Colon (tissue), 2 donors: ENCODE results near the gene TXNL4A.
"Not testable (repeated sequence)": the region's sequence is repeated elsewhere in the genome, so short reads cannot be mapped to it uniquely, and the experiment has no call there.

Experiments
- FAIRE-seq: peaks from 2 replicates; lab custom pipeline; 2012; peaks lifted over from hg19 to GRCh38; lab: Jason Lieb, UNC
- donor health status: control.
- donor health status: control.

The TXNL4A gene, protein sequence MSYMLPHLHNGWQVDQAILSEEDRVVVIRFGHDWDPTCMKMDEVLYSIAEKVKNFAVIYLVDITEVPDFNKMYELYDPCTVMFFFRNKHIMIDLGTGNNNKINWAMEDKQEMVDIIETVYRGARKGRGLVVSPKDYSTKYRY

DNA sequence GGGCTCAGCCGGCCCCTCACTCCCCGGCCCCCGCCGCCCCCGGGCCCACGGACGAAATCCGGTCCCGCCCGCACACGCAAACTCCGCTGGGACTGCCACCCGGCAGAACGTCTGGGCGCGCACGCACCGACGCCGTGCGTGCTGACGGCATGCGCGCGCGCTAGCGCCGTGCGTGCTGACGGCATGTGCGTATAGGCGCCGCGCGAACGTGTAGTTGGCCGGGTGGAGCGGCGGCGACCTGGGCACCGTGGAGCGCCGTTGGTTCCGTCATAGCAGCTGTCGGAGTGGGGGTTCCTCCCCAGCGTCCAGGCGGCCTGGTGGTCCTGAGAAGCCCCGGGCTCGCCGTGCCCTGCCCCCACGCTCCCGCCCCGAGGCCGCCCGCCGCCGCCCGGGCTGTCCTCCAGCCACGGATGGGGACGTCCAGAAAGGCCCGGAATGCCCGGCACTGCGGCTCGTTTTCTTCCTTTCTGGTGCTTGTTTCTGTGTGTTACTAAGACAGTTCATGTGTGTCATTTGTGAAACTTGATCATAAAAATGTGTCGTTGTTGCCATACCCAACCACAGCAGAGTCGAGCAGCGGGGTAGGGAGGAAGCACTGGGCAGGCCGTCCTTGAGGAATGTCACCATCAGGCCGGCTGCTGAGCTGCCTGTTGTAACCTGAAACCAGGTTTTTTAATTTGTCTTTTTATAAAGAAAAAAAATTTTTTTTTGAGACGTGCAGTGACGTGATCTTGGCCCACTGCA is at the start of gene TXNL4A:
Gene TXNL4A (minus strand): TSS at position 113 of the 744 bp plus-strand sequence. CDS start 171 bp downstream, outside the sequence.
- no peak for FAIRE-seq

DNA sequence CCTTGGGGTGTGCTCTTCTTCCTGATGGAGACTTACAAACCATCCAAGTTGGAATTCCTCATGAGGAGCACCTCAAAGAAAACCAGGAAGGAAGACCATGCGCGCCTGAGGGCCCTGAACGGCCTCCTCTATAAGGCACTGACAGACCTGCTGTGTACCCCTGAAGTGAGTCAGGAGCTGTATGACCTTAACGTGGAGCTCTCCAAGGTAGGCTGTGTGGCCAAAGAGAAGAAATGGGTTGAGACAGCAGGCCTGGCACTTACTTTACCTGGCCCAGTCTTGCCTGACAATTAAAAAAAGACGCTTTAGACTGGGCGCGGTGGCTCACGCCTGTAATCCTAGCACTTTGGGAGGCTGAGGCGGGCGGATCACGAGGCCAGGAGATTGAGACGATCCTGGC is 48.9 kb upstream of the TXNL4A start:
- no peak for FAIRE-seq

DNA sequence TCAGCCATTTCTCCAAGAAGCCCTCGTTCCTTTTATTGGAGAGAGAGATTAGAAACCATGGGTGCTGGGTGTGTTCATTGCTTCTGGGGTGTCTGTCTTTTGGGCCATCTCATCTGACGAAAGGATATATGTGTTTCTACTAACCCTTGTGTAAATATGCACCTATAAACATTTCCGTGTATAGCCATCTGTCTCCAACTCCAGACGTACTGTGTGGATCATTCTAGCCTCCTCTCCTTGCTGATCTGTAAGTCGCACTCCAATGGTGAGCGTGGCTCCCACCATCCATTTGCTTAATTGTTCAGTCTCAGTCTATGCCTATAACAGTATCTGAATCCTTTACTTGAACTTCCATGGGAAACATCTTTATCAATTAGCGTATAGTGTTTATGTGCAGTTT is 47.6 kb upstream of the TXNL4A start:
- no peak for FAIRE-seq

DNA sequence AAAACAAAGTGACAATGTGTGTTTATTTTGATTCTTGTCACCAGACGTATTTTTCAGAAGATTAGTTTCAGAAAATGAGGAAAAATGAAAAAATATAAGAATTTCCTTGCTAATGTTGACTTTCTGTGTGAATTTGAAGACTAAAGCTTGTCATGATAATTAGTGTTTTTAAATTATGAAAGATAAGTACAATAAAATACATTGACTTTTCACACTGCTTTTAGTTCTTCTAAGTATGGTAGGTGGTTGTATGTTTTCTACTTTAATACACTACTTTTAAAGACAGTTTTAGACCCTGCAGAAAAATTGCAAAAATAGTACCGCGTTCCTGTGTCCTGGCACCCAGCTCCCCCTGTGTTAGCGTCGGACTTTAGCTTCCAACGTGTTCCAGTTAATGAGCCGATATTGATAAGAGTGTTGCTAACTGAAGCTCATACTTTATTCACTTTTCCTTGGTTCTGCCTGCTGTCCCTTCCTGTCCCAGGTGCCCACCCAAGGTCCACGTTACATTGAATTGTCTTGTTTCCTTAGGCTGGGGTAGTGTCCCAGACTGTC is 46.6 kb upstream of the TXNL4A start:
- FAIRE-seq: no peak

DNA sequence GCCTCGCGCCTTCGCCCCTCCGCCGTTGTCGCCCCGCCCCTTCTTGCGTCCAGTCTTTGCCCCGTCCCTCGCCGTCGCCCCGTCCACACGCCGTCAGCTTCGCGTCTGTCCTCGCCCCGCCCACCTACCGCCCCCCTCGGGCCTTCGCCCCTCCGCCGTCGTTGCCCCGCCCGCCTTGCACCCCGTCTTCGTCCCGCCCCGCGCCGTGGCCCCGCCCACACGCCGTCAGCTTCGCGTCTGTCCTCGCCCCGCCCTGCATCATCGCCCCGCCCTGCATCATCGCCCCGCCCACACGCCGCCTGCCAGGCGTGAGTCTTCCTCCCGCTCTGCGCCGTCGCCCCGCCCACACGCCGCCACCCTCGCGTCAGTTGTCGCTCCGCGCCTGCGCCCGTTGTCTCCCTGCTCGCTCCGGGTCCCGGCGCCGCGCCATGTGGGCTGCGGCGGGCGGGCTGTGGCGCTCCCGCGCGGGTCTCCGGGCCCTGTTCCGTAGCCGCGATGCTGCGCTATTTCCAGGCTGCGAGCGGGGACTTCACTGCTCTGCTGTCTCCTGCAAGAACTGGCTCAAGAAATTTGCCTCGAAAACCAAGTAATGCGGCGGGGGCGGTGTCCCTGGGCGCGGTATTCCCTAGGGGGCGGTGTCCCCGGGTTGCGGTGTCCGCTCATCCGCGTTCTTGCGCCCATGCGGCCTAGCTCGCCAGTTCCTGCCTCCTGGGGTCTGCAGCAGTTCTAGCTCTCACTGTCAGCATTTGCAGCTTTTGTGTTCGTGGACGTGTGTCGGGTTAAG is 45.9 kb upstream of the TXNL4A start, which contains the start of gene RBFA:
Gene RBFA (plus strand): TSS at position 367 of the 784 bp plus-strand sequence. CDS start 62 bp downstream, at position 429.
- FAIRE-seq: no peak

DNA sequence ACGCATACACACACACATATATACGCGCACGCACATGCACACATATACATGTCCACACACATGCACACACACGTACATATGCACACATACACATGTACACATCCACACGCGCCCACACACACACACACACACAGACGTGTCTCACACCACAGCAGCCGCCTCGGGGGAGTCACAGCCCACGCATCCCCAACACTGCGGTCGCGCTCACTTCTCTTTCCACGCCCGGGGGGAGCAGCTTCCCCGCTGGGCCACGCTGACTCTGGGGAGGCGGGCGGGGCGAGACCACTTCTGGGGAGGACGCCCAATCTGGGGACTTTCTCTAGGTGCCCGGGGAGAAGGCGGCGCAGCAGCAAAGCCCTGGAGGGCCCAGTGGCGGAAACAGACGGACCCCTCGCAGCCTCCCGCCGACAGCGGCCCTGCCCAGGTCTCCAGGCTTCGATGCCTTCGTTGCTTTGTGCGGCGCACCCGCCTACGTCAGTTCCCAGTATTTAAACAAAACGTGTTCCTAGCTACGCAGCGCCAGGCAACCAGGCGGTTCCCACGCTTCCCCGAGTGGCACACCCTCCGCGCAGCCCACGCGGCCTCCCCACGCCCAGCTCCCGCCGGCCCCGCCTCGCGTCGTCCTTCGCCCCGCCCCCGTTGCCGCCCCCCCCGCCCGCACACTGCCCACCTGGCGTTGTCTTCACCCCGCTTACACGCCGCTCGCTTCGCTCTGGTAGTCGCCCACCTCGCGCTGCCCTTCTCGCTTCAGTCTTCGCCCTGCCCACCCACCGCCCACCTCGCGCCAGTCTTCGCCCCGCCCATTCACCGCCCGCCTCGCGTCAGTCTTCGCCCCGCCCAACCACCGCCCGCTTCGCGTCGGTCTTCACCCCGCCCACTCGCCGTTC is 45.1 kb upstream of the TXNL4A start:
- FAIRE-seq: no peak

DNA sequence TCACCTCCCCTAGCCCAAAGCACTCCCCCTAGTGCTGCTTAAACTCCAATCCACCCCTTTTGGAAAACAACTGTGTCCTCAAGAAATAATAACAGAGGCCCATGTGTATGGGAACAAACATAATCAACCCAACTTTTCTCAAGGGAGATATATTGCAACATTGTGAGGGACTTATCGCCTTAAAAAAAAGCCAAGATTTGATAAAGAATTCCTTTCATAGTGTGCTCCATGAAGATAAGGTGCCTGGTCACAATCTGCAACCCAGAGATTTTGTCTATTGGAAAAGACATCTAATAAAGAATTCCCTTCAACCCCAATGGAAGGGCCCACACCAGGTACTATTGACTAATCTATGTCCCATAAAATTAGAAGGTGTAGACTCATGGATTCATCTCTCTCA is 41.3 kb upstream of the TXNL4A start:
- FAIRE-seq: no peak

DNA sequence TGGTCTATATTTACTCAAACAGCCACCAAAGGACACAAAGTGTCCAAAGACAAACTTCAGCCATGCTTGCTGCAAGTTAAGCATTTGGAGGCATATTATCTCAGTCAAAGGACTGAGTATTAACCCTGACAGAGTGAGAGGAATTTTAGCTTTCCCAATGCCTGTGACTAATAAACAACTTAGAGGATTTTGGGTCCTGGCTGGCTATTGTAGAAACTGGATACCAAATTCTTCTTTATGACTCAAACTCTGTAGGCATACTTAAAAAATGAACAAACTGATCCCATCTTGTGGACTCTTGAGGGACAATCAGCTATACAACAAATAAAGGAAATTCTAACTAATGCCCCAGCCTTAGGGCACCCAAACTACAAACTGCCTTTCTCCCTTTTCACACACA is 39.4 kb upstream of the TXNL4A start:
- FAIRE-seq: not testable (repeated sequence)

DNA sequence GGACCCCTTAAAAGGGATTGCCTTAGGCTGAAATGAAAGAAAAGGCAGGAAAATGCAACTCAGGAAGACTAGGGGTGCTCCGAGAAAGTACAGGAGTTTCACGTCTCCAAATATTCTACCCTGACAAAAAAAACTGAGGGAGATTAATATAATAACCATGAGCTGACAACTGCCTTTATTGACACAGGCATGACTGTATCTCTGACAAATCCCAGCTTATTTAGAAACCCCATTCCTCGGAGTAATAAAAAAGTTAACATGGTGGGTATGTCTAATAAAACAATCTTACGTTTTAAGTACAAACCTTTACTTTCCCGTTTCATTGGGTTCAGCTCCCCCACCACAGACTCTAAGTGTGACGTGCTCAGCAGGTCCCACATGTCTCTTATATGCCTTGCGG is 38.0 kb upstream of the TXNL4A start:
- no peak for FAIRE-seq

DNA sequence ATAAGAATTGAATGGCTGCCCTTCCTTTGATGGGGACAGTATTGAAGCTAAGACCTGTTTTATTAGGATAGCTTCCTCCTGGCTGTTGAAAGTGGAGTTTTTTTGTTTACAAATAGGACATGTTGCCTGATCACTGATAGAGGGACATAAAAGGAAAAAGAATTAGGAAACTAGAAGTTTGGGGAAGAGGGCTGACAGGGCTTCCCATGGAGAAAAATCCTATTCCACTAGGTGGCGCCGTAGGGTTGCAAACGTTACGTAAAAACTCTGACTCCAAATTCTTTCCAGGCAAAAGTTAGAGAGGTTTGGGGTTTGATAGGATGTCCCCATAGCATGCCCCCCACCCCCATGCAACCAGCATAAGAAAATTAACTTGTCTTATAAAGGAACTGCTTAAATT is 34.8 kb upstream of the TXNL4A start:
- FAIRE-seq: no peak

DNA sequence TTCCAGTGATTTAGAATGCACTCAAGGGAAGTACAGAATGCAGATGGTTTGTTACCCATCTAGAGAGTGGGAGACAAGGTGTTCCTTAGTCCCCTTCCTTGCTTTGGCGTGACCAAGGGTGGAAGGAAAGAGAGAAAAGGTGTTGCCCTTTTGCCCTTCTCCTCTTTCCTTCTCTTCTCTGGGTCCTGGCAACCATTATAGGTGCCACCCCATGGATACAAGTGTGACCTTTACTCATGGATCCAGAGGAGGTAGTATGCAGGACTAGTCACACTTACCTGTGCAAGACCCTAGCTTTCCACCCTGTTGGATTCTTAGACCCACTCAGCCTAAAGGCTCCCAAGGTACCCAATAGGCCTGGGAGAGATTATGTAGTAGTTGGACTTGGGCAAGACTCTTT is 34.2 kb upstream of the TXNL4A start:
- no peak for FAIRE-seq

DNA sequence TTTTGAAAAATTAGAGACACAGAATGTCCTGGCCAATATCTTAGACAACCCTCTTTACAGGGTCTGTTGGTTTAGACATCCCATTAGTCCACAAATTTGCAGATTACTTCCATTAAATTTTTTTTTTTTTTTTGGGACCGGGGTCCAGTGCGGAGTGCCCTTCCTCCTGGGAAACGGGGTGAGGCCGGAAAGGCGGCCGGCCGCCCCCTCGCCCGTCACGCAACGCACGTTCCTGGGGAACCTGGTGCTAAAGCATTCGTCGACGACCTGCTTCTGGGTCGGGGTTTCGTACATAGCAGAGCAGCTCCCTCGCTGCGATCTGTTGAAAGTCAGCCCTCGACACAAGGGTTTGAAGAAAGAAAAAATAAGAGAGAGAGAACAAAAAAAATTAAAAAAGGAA is 24.4 kb upstream of the TXNL4A start:
- FAIRE-seq: no peak

DNA sequence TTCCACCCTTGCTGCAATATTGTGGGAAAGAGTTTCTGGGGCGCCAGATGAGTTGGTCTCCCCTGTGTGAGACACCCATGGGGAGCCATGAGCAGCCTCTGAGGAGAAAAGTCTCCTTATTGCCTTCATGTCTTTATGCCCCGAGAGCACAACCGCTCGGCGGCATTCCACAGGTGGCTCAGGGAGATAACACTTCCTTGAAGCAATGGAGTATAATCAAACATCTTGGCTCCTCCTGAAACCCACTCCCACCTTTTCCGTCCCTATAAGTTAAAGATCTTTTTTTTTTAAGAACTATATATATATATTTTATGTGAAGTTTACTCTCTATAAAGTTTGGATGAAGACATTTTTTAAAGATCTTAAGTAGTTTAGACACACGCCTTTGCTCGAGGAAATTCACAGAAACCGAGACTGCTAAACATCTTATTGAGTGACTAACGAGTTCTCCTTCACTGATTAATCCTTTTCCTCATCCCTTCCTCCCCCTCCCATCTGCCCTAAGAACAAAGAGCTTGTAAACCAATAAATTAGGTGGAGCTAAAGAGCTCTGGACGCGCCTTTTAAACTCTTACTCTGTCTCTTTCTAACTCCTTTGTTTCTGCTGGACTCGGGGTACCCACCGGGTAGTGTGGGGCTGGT is 23.3 kb upstream of the TXNL4A start:
- FAIRE-seq: not testable (repeated sequence)

DNA sequence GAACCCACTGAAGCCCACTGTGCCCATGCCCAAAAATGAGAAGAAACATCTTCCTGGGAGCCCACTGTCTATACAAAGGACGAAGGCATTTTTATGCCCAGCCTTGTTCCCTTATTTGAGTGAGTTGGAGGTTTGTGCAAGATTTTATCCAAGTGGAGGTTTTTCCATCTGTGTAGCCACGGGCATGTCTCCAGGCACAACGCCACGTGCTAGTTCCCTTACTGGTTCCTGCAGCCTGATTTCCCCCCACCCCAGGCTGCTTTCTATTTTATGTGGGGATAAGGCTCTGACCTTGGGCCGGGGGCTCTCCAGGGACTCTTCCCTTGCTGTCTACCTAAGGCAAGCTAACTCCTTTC is 22.2 kb upstream of the TXNL4A start:
- no peak for FAIRE-seq

DNA sequence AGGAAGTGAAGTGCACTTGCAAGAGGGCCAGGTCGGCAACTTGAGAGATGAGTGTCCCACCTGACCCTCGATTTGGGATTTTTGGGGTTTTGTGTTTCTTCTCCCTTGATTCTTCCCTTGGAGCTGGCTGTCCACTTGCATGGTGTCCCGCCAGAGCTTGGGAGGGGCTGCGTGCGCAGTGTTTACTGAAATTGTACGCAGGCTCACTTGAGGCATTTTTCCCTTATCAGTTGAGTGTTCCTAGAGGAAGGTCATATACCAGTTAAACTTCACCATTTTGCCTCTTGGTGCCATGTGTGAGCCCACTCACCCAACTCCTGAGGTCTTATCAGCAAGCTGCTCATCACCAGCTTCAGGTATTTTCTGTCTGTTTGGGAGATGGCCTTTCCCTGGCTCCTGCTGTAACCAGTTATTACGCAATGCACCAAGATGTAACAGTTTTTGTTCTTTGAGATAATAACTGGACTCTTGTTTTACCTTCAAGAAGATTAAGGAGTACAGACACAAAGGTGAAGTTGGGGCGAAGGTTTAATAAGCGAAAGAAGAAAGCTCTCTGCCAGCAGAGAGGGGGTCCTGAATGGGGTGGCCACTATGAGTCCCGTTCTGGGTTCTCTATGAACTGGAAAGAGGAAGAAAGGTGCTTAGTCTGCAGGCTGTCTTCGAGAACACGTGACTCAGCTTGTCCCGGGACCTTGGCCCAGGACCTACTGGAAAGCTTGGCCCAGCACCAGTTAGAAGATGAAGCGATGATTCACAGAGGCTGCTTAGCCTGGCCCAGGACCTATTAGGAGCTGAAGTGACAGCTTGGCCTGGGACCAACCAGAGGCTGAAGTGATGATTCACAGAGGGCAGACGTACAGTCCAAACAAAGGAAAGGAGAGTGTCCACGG is 21.5 kb upstream of the TXNL4A start:
- FAIRE-seq: no peak

DNA sequence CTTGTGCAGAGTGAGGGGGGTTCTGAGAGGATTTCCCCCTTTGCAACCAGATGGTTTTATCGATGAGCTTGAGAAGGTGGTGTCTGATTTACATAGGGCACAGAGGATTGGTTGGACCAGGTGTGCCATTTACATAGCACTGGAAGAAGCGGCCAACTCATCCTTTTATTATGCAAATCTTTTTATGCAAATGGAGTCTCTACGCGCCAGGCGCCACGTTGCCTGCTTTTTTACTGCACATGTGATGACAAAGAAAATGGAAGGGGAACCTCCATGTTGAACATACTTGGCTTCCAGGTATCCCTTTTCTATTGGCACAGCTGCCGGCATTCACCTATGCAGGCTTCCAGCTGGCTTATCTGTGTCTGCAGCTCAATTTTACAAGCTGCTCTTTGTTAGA is 18.4 kb upstream of the TXNL4A start:
- no peak for FAIRE-seq

DNA sequence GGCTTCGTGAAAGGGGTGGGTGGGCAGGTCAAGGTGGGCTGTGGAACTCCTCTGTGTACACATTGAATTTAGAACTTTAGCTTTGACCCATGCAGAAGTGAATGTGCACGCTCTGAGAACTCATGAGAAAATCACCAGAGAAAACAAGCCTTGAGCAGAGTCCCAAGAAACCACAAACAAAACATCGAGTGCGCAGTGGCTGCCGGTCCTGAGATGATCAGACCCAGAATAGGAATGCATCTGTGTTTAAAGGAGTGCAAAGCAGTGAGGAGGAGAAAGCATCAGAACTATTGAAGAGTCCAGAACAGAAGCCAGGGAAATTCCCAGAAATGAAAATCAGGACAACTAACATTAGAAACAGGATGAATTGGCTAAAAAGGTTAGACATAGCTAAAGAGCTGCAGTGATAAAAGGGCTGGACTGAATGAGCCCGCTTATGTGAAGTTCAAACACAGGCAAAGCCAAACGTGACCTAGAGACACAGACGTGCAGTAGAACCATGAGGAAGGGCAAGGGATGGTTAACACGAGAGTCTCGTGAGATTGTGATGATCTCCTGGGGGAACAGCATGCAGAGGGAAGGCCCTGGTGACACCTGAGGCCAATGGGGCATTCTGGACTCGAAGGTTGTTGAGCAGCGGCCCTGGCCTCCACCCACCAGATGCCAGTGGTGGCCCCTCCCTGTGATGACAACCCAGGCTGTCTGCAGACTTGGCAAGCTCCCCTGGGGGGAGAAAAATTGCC is 16.4 kb upstream of the TXNL4A start:
- FAIRE-seq: no peak

DNA sequence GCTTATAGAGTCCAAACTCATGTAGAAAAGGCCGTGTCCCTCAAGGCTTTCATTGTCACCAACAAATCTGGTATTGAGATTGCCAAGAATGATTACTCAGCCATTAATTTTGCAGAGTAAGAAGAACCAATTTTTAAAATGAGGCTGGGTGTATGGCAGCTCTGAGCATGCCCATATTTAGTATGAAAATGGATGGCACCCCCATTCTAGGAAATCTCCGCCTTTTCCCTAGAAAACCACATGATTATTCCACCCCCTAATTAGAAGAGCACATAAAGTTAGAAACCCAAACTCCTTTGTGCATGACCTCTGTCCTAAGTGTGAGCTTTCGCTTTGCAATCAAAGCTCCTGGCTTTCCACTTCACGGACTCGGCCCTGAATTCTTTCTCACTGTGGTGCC is 14.1 kb upstream of the TXNL4A start:
- no peak for FAIRE-seq

DNA sequence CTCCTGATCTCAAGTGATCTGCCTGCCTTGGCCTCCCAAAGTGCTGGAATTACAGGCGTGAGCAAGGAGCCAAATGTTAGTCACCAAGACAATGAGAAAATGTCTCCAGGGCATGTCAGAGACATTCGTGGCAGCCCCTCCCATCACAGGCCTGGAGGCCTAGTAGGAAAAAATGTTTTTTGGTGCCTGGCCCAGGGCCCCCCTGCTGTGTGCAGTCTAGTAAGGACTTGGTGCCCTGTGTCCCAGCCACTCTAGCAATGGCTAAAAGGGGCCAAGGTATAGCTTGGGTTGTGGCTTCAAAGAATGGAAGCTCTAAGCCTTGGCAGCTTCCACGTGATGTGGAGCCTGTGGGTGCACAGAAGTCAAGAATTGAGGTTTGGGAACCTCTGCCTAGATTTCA is 12.5 kb upstream of the TXNL4A start:
- FAIRE-seq: no peak

DNA sequence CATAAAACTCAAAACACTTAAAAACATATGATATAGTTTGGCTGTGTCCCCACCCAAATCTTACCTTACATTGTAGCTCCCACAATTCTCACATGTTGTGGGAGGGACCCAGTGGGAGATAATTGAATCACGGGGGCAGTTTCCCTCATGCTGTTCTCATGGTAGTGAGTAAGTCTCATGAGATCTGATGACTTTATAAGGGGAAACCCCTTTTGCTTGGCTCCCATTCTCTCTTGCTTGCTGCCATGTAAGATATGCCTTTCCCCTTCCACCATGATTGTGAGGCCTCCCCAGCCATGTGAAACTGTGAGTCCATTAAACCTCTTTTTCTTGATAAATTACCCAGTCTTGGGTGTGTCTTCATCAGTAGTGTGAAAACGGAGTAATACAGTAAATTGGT is 11.3 kb upstream of the TXNL4A start:
- not testable (repeated sequence) for FAIRE-seq
